Hepatocyte (in vitro differentiated cells): ENCODE results near the gene CYP8B1. TPM values are rescaled to one million over a fixed set of nuclear protein-coding genes. Genes with fewer than 3 reads are reported as not detected.
A peak's percentile ranks its signal among the peaks of the same experiment; 100 is the strongest.

ENCODE experiments used
- DNase-seq: peaks from one replicate; pipeline ENCODE4 v3.0.0-alpha.2; 2016; ENCODE audit warnings: low spot score
- H2AFZ ChIP-seq: fragments of 200-600 bp; sonication (generic); 2 replicates; pipeline ENCODE4 v1.6.0; 2016; ENCODE audit warnings: antibody characterized with exemption, mild to moderate bottlenecking
- H3K27ac ChIP-seq: fragments of 200-600 bp; sonication (generic); 2 replicates; pipeline ENCODE4 v1.5.1; 2016; ENCODE audit warnings: mild to moderate bottlenecking
- H3K27me3 ChIP-seq: fragments of 200-600 bp; sonication (generic); 2 replicates; pipeline ENCODE4 v1.6.1; 2016
- H3K36me3 ChIP-seq: fragments of 200-600 bp; sonication (generic); replicated peaks from 2 replicates; pipeline ENCODE4 v1.5.1; 2016; ENCODE audit warnings: low read depth; ENCODE audit not compliant: insufficient read depth
- H3K4me1 ChIP-seq: fragments of 200-600 bp; sonication (generic); 2 replicates; pipeline ENCODE4 v1.5.1; 2016; ENCODE audit warnings: mild to moderate bottlenecking, moderate library complexity; ENCODE audit not compliant: insufficient read depth
- H3K4me2 ChIP-seq: fragments of 200-600 bp; sonication (generic); 2 replicates; pipeline ENCODE4 v1.6.0; 2016
- H3K4me3 ChIP-seq: fragments of 200-600 bp; sonication (generic); 2 replicates; pipeline ENCODE4 v1.5.1; 2016; ENCODE audit warnings: mild to moderate bottlenecking
- H3K79me2 ChIP-seq: fragments of 200-600 bp; sonication (generic); 2 replicates; pipeline ENCODE4 v1.6.0; 2017; ENCODE audit warnings: mild to moderate bottlenecking
- H3K9me2 ChIP-seq: fragments of 200-600 bp; sonication (generic); replicated peaks from 2 replicates; pipeline ENCODE4 v1.6.0; 2017; ENCODE audit warnings: mild to moderate bottlenecking; ENCODE audit not compliant: insufficient read depth
- H3K9me3 ChIP-seq: fragments of 200-600 bp; sonication (generic); 2 replicates; pipeline ENCODE4 v1.5.1; 2016; ENCODE audit warnings: low read depth, mild to moderate bottlenecking
- H4K20me1 ChIP-seq: fragments of 200-600 bp; sonication (generic); 2 replicates; pipeline ENCODE4 v1.6.0; 2016; ENCODE audit warnings: mild to moderate bottlenecking; ENCODE audit not compliant: insufficient read depth, poor library complexity, severe bottlenecking
- CTCF ChIP-seq: fragments of 200-600 bp; sonication (generic); IDR thresholded peaks from 2 replicates; pipeline ENCODE4 v1.5.1; 2016; ENCODE audit warnings: antibody characterized with exemption, mild to moderate bottlenecking; ENCODE audit not compliant: poor library complexity
- EZH2 ChIP-seq: fragments of 200-600 bp; sonication (generic); IDR thresholded peaks from 2 replicates; pipeline ENCODE4 v1.6.1; 2016; ENCODE audit warnings: antibody characterized with exemption, mild to moderate bottlenecking, borderline replicate concordance
- EZH2phosphoT487 ChIP-seq: fragments of 200-600 bp; sonication (generic); IDR thresholded peaks from one replicate; pipeline ENCODE4 v1.6.1; 2018; ENCODE audit warnings: antibody characterized with exemption, mild to moderate bottlenecking, low read depth, moderate library complexity; ENCODE audit not compliant: unreplicated experiment, severe bottlenecking
- WGBS: methylation state at CpG from one replicate; pipeline ENCODE4 v1.1.6; 2016; ENCODE audit warnings: low lambda C conversion rate; ENCODE audit errors: missing lambda C conversion rate; 5-methylcytosine and 5-hydroxymethylcytosine counted together
- polyA plus RNA-seq: library from polyadenylated mRNA; unstranded; fragments of >200 nt; fragmentation: Nextera tagmentation; extraction: Ambion mirVana; gene quantifications from 2 replicates; pipeline ENCODE4 v1.2.1, GENCODE V29; 2016
- total RNA-seq: library from RNA; depleted of rRNA; stranded (reverse); fragments of >200 nt; gene quantifications from 2 replicates; pipeline ENCODE4 v1.2.3, GENCODE V29; 2014

Gene CYP8B1
- total and polyA plus RNA-seq, 2 experiments from 2014 or later: 4.5 to 5.7 TPM

- H4K20me1 ChIP-seq: no peaks in the 10 kb centered on the region
- WGBS: 39% methylated on average over 7 of the region's 7 CpGs
- H3K27me3 ChIP-seq: no peaks in the 10 kb centered on the region
- H3K4me2 ChIP-seq: no peak overlapping the region
- TF ChIP-seq CTCF (peak; percentile 60), EZH2 (no peak)
- peaks cover 22% of the 10 kb centered on the region for H3K4me1 ChIP-seq
- no peaks in the 10 kb centered on the region for H3K79me2 ChIP-seq
- H2AFZ ChIP-seq: no peak overlapping the region
- H3K36me3 ChIP-seq: no peaks in the 10 kb centered on the region
- H3K9me2 ChIP-seq: no peaks in the 10 kb centered on the region
- no peak overlapping the region for H3K4me3 ChIP-seq
- DNase-seq: peak; percentile 68
- no peaks in the 10 kb centered on the region for H3K9me3 ChIP-seq
- no peak overlapping the region for H3K27ac ChIP-seq
These were observed 45.0 kb downstream of the CYP8B1 start for GRCh38 chr3:42830437-42831320.

GRCh38 chr3:42829628-42830436, 45.8 kb downstream of the CYP8B1 start:
- Histone ChIP-seq H3K27me3 (no peaks in the 10 kb centered on the region), H3K27ac (peak overlapping the region; percentile 89), H4K20me1 (no peaks in the 10 kb centered on the region), H3K9me2 (no peaks in the 10 kb centered on the region), H3K79me2 (no peaks in the 10 kb centered on the region), H2AFZ (no peak overlapping the region), H3K4me2 (no peak overlapping the region), H3K9me3 (no peaks in the 10 kb centered on the region), H3K36me3 (no peaks in the 10 kb centered on the region), H3K4me1 (peaks cover 22% of the 10 kb centered on the region), H3K4me3 (no peak overlapping the region)
- no peak for DNase-seq
- 78% methylated on average over 5 of the region's 5 CpGs for WGBS
- TF ChIP-seq EZH2phosphoT487: no peak
- TF ChIP-seq EZH2: no peak
- TF ChIP-seq CTCF: no peak

DNA sequence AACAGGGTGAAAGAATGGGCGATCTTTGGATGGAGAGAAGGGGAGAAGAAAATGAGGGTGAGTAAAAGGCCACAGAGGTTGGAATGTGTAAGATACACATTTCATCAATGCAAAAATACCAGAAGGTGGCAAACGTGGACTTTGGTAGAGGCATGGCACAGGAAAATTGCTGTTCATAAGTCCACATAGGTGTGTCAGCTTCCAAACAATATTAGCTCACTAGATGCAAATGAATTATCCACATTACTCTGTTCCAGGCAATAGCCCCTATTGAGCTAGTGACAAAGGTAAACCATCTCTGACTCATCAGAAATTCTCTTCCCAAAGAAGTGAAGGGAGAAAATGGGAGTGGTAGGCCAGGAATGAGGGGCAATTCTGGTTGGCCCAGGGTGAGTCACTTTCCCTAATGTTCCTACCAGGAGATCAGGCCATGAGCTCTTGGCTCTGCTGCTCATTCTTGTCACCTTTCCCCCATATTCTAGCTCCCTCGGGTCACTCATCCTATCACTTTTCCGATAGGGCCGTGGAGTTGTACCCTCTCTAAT, 46.5 kb downstream of the CYP8B1 start:
- peak overlapping the region; percentile 19 for H3K4me2 ChIP-seq
- DNase-seq: peak; percentile 71
- no peaks in the 10 kb centered on the region for H3K27me3 ChIP-seq
- no peaks in the 10 kb centered on the region for H3K9me2 ChIP-seq
- WGBS: 70% methylated on average over 5 of the region's 5 CpGs
- H3K9me3 ChIP-seq: no peaks in the 10 kb centered on the region
- H3K4me3 ChIP-seq: no peak overlapping the region
- H3K27ac ChIP-seq: peak overlapping the region; percentile 91
- no peak overlapping the region for H2AFZ ChIP-seq
- no peaks in the 10 kb centered on the region for H3K79me2 ChIP-seq
- H4K20me1 ChIP-seq: no peaks in the 10 kb centered on the region
- peaks cover 22% of the 10 kb centered on the region for H3K4me1 ChIP-seq
- TF ChIP-seq CTCF (no peak), EZH2phosphoT487 (no peak), EZH2 (no peak)
- no peaks in the 10 kb centered on the region for H3K36me3 ChIP-seq
